ENCODE measurements around the gene SLAMF7.

GRCh38 chr1:160752406-160752805, 13.4 kb downstream of the SLAMF7 start:
- TF ChIP-seq HDAC2 (IDR thresholded peaks at IDR 0.05) = no peak
- TF ChIP-seq HDAC6 (IDR thresholded peaks at IDR 0.05; ENCODE audit: unreplicated experiment) = peak; percentile 10
- no peak for TF ChIP-seq ZBTB40 (IDR thresholded peaks at IDR 0.05; ENCODE audit: borderline replicate concordance)
- TF ChIP-seq CTCF (IDR thresholded peaks at IDR 0.05 in 2 of 3, conservative IDR thresholded peaks at IDR 0.05 in 1 of 3; ENCODE audit: control insufficient read depth in 2 of 3, extremely low read depth in 1 of 3, insufficient read depth in 1 of 3, low read depth in 3 of 3, low read length in 3 of 3) = no peak

All from GM12878 (cell line).